OCI-LY7 (cell line): ENCODE data around the gene COL18A1. TPM values are rescaled to one million over a fixed set of nuclear protein-coding genes. Genes with fewer than 3 reads are reported as not detected.

Source experiments
- BruUV-seq: library from RNA; stranded (reverse); fragments of 400-500 nt; replicated peaks from 2 replicates; lab custom pipeline; 2021; lab: Mats Ljungman, UMichigan
- CTCF ChIA-PET: fragments of 300-600 bp; sonication (Branson Sonifier 250); formaldehyde crosslinking; loops from one replicate; lab custom pipeline; 2022; ENCODE audit warnings: antibody characterized with exemption; ENCODE audit not compliant: unreplicated experiment; lab: Charles Lee
- POLR2A ChIA-PET: fragments of 300-600 bp; sonication (Branson Sonifier 250); formaldehyde crosslinking; loops from one replicate; lab custom pipeline; 2022; ENCODE audit warnings: antibody characterized with exemption; lab: Charles Lee
- DNase-seq: peaks from one replicate; pipeline ENCODE4 v3.0.0-alpha.2; 2015; ENCODE audit warnings: low spot score
- H2AFZ ChIP-seq: fragments of 200-600 bp; sonication (generic), shearing (Covaris generic); 2 replicates; pipeline ENCODE4 v1.6.1; 2014; ENCODE audit warnings: mild to moderate bottlenecking, antibody characterized with exemption, low read length, moderate library complexity
- H3K27ac ChIP-seq: fragments of 200-600 bp; sonication (generic); 2 replicates; pipeline ENCODE4 v1.5.1; 2014; ENCODE audit warnings: mixed run types, low read depth, mild to moderate bottlenecking, moderate library complexity, low read length, inconsistent platforms; ENCODE audit not compliant: poor library complexity, severe bottlenecking
- H3K36me3 ChIP-seq: fragments of 200-600 bp; sonication (generic); 2 replicates; pipeline ENCODE4 v1.6.1; 2014; ENCODE audit warnings: mild to moderate bottlenecking, antibody characterized with exemption, low read length, moderate library complexity, mixed read lengths; ENCODE audit not compliant: insufficient read depth
- H3K4me1 ChIP-seq: fragments of 200-600 bp; sonication (generic); 2 replicates; pipeline ENCODE4 v1.5.1; 2014; ENCODE audit warnings: mild to moderate bottlenecking, low read length; ENCODE audit not compliant: insufficient read depth, poor library complexity, severe bottlenecking
- H3K4me2 ChIP-seq: fragments of 200-600 bp; sonication (generic); 2 replicates; pipeline ENCODE4 v1.6.1; 2014; ENCODE audit warnings: mild to moderate bottlenecking, low read length
- H3K4me3 ChIP-seq: fragments of 200-600 bp; sonication (generic); 2 replicates; pipeline ENCODE4 v1.5.1; 2014; ENCODE audit warnings: mild to moderate bottlenecking, low read depth, low read length; ENCODE audit not compliant: poor library complexity, severe bottlenecking
- H3K79me2 ChIP-seq: fragments of 200-600 bp; sonication (generic); 2 replicates; pipeline ENCODE4 v1.6.1; 2016; ENCODE audit warnings: low read depth, mild to moderate bottlenecking, low read length, moderate library complexity, mixed read lengths; ENCODE audit not compliant: insufficient read depth
- H3K9me2 ChIP-seq: fragments of 200-600 bp; sonication (generic); 2 replicates; pipeline ENCODE4 v1.6.1; 2016; ENCODE audit warnings: mild to moderate bottlenecking, low read length, mixed read lengths; ENCODE audit not compliant: insufficient read depth
- H3K9me3 ChIP-seq: fragments of 200-600 bp; sonication (generic); 2 replicates; pipeline ENCODE4 v1.6.1; 2014; ENCODE audit warnings: mild to moderate bottlenecking, mixed run types, low read length, mixed read lengths
- H4K20me1 ChIP-seq: fragments of 200-600 bp; sonication (generic); 2 replicates; pipeline ENCODE4 v1.6.1; 2014; ENCODE audit warnings: mild to moderate bottlenecking, antibody characterized with exemption, low read length, moderate library complexity, mixed read lengths; ENCODE audit not compliant: insufficient read depth
- EZH2phosphoT487 ChIP-seq: fragments of 200-600 bp; sonication (generic); IDR thresholded peaks from 2 replicates; pipeline ENCODE4 v1.6.1; 2018; ENCODE audit warnings: low read depth, borderline replicate concordance, mild to moderate bottlenecking, mixed run types, antibody characterized with exemption, low read length, moderate library complexity, mixed read lengths
- intact Hi-C: fragments of 100-400 bp; cut with micrococcal nuclease; formaldehyde crosslinking; loops from one replicate; pipeline ENCODE4 v1.10.0; 2022; ENCODE audit not compliant: unreplicated experiment
- total RNA-seq, 2 experiments: library from RNA; depleted of rRNA in 1 of 2; stranded (reverse); fragments of >200 nt in 1 of 2; shearing (Covaris generic) in 1 of 2; gene quantifications; 2 replicates each; pipeline ENCODE4 v1.2.3, GENCODE V29; 2014 to 2022
- TF ChIP-seq, protein P1 (sequence below): fragments of 200-600 bp; sonication (generic); conservative IDR thresholded peaks from 2 replicates; pipeline ENCODE4 v1.5.1; 2014; ENCODE audit warnings: mild to moderate bottlenecking, antibody characterized with exemption, low read length, moderate library complexity, mixed read lengths

Gene COL18A1
- total RNA-seq, 2 experiments from 2014 or later: 0.23 to 7.4 TPM

- H3K79me2 ChIP-seq: no peaks in the 10 kb centered on the region
- H3K36me3 ChIP-seq: no peaks in the 10 kb centered on the region
- H3K9me2 ChIP-seq: no peaks in the 10 kb centered on the region
- ChIA-PET CTCF (no interaction called here), POLR2A (no interaction called here)
- no peak for DNase-seq
- no peak for TF ChIP-seq EZH2phosphoT487
- TF ChIP-seq, protein P1, sequence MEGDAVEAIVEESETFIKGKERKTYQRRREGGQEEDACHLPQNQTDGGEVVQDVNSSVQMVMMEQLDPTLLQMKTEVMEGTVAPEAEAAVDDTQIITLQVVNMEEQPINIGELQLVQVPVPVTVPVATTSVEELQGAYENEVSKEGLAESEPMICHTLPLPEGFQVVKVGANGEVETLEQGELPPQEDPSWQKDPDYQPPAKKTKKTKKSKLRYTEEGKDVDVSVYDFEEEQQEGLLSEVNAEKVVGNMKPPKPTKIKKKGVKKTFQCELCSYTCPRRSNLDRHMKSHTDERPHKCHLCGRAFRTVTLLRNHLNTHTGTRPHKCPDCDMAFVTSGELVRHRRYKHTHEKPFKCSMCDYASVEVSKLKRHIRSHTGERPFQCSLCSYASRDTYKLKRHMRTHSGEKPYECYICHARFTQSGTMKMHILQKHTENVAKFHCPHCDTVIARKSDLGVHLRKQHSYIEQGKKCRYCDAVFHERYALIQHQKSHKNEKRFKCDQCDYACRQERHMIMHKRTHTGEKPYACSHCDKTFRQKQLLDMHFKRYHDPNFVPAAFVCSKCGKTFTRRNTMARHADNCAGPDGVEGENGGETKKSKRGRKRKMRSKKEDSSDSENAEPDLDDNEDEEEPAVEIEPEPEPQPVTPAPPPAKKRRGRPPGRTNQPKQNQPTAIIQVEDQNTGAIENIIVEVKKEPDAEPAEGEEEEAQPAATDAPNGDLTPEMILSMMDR: no peak
- no peaks in the 10 kb centered on the region for H3K9me3 ChIP-seq
- H4K20me1 ChIP-seq: no peaks in the 10 kb centered on the region
- H3K4me2 ChIP-seq: no peak overlapping the region
- no peak overlapping the region for H3K27ac ChIP-seq
- no peak overlapping the region for H2AFZ ChIP-seq
- BruUV-seq: no TSS peak
- no peaks in the 10 kb centered on the region for H3K4me1 ChIP-seq
- no peak overlapping the region for H3K4me3 ChIP-seq
- intact Hi-C loops: no loop called here
Measured at GRCh38 chr21:45507888-45508508, 103.0 kb downstream of the COL18A1 start.

DNA sequence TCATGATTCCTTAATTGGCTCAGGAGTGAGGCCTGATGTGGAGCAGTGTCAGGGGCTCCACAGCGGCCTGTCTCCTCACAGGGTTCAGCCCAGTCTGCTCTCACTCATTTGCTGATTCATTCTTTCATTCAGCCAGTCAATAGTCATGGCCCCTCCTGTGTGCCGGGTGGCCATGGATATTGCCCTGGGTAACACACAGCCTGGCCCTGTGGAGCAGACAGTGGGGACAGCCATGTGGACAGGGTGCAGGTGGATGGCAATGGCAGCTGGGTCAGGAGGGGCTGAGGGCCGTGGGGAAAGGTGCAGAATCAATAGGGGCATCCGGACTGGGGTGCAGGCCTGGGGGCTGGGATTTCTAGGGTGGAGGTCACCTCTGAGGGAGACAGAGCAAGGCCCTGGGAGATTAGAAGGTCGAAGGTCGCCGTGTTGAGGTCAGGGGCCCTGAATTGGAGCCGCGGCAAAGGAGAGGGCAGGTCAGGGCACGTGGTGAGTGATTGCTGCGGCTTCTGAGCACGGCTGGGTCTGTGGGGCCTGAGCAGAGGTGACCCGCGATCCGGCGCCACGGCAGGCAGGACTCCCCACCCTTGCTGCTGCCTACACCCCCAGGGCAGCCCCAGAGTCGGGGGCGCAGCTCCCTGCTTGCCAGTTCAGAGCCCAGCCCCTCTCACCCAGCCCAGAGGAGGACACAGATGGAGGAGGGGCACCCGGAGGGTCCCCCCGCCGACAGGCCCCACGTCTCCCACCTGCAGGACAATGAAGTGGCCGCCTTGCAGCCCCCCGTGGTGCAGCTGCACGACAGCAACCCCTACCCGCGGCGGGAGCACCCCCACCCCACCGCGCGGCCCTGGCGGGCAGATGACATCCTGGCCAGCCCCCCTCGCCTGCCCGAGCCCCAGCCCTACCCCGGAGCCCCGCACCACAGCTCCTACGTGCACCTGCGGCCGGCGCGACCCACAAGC, 103.9 kb downstream of the COL18A1 start:
- H3K27ac ChIP-seq: no peak overlapping the region
- no TSS peak for BruUV-seq
- POLR2A ChIA-PET: no interaction called here
- CTCF ChIA-PET: no interaction called here
- no peaks in the 10 kb centered on the region for H3K4me1 ChIP-seq
- intact Hi-C loops: no loop called here
- H3K9me3 ChIP-seq: no peaks in the 10 kb centered on the region
- no peak overlapping the region for H3K4me3 ChIP-seq
- no peaks in the 10 kb centered on the region for H4K20me1 ChIP-seq
- no peaks in the 10 kb centered on the region for H3K79me2 ChIP-seq
- H3K4me2 ChIP-seq: no peak overlapping the region
- TF ChIP-seq, protein P1: no peak
- no peak for TF ChIP-seq EZH2phosphoT487
- H2AFZ ChIP-seq: no peak overlapping the region
- no peaks in the 10 kb centered on the region for H3K9me2 ChIP-seq
- DNase-seq: no peak
- H3K36me3 ChIP-seq: no peaks in the 10 kb centered on the region
